Femur (tissue), 1 donor: Measurements from ENCODE around the gene PTCHD4.
"Not testable (repeated sequence)": the region's sequence is repeated elsewhere in the genome, so short reads cannot be mapped to it uniquely, and the experiment has no call there.

Experiments used
- DNase-seq: peaks from one replicate; pipeline ENCODE4 v3.0.0-alpha.2; 2017

Gene PTCHD4

GRCh38 chr6:48111143-48111506 lies at the start of gene PTCHD4:
TSS of gene PTCHD4 (minus strand) at chr6:48111197. CDS start at chr6:48068957, 42,240 bp downstream.
- DNase-seq: no peak

GRCh38 chr6:48151142-48151541 lies 40.1 kb upstream of the PTCHD4 start:
- no peak for DNase-seq

DNA sequence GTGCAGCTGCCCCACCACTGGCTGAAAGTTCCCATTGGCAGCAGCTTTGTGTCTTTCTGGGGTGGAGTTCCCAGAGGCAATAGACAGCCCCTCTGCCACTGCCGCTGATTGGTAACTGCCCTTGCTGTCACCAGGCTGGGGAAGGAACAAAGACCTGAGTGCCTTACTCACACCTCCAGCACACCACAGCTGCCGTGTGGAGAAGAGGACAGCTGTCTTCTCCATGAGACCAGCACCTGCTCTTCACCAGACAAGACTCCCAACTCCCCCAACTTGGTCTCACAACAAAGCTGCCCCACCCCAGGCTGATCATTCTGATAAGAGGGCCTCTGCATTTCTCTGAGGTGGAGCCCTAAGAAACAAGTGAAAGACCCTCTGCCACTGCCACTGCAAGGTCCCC lies 39.7 kb upstream of the PTCHD4 start:
- no peak for DNase-seq

GRCh38 chr6:48147051-48147450 lies 36.1 kb upstream of the PTCHD4 start:
- DNase-seq: no peak

DNA sequence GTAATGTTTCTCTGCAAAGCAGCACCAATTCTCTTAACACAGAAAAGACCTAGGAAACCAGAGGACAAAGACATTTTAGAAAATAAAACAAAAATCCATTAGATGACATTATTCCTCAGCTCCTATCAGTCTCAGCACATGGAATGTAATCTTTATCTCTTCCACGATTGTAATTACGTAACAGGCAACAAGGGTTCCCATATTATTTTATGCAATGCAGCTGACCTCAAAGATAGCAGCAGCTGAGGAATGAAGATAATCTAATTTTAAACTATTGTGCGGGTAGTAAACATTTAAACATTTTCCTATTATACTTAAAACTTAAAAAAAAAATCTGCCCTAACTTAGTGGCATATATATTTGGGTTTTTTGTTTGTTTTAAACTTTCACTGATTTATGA lies 33.0 kb upstream of the PTCHD4 start:
- no peak for DNase-seq

GRCh38 chr6:48141975-48142374 lies 31.0 kb upstream of the PTCHD4 start:
- no peak for DNase-seq

GRCh38 chr6:48139818-48140614 lies 29.0 kb upstream of the PTCHD4 start:
- DNase-seq: no peak

DNA sequence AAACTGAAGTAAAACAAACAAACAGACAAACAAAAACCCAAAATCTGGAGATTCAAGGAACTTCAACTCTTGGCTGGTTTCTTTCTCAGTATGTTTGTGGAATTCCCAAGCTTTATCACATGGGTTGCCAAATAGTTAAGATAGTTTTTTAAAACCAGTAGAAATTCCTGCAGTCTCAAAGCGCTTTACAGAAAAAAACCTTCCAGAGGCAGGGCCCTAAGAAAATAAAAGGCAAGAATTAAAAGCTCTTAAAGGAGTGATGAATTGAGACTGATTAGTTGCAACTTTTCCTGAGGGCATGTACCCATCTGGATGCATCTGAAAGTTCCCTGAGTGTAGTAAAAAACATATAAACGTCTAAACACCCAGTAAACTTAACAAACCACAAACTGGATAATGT lies 25.9 kb upstream of the PTCHD4 start:
- no peak for DNase-seq

DNA sequence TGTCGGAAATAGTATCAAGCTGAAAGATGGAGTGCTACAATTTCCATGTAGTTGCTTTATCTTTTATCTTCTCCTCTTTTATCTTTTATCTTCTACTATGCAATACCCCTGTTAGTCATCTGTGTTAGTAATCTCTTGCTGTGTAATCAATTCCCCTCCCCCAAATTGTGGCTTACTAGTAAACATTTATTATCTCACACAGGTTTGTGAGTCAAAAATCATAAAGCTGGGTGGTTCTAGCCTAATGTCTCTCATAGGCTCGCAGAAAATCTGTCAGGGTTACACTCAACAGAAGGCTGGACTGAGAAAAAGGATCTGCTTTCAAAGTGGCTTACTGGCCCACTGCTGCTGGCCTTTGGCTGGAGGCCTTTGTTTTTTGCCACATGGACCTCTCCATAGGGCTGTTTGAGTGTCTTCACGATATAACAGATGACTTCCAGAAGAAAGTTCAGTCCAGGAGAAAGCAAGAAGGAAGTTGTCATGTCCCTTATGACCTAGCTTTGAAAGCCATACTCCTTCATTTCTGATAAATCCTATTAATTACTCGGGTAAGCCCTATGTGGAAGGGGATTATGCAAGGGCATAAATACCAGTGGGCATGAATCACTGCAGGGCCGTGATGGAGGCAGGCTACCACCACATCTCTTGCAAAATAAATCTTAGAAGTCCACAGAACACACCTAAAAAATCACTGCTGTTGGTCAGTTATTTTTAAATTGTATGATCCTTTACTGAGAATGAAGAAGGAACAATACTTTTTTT lies 24.5 kb upstream of the PTCHD4 start:
- no peak for DNase-seq

DNA sequence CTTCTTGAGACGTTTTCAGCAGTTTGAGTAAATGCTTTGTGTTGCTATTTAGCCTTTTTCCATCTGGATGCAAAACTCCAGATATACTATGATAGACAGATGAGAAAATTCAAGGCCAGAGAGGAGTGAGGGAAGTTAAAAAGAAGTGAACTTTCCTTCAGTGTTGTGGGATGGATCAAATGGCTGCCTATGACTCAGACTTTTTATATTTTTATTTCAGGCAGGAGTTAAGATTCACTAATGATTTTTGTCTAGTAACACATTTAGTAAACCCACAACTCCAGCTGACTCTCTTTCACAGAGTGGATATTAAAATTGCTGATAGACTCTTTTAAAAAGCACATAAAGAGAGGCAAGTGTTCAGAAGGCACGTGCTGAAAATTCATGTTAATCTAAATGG lies 23.2 kb upstream of the PTCHD4 start:
- no peak for DNase-seq

DNA sequence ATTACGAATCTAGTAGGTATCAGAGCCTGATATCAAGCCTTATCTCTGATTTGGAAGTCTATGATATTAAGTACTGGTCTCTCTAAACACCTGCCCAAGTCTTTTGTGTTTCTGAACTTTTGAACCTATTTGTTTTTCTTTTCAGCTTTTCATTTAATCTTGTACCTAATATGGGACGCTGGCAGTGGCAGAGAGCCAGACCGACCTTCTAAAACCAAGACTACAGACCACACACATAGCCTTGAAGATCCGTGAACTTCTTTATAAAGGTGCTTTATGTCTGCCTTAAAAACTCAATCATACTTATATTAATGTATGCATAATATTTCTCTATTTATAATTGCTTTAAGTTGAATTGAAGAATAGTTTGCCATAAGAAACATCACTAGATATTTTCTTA lies 12.6 kb upstream of the PTCHD4 start:
- no peak for DNase-seq

- not testable (repeated sequence) for DNase-seq
Measured at GRCh38 chr6:48121983-48122749, 11.2 kb upstream of the PTCHD4 start.

DNA sequence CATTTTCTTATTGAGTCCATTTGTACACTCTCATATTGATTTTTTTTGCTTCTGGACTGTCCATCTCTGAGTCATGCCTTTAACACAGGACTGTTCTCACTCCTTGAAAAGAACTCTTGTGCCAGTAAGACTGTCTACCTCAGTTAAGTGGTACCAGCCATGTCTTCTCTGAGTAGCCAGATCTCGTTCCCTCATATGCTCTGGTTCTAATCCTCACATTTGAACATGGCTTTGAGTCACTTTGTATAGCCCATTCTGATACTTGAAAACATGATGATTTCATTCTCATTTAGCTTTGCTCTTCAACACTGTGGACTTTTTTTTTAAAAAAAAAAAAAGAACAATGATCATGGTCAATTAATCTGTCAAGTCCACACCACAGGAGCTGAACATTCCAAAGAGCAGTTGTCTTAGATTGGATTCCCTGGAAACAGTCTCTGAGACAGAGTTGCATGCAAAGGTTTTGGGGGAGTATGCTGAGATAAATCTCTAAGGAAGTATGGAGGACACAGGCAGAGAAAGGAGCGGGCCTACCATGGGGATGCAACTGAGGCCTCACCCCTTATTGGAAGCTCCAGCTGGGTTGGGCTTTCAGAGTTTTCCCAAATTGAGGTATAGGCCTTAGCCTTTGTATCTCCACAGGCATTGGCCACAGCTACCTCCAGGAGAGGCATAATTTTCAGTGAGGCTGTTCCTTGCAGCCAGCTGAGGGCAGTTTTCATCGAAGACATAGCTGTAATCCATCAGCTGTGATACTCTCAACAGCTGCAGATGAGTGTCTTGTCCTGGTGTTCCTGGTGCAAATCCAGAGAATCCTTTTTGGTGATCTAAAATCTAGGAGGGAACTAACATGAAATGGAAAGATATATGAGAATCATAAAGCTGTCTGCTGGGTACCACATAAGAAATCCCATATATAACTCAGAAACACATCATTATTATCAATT lies 6.0 kb upstream of the PTCHD4 start:
- DNase-seq: no peak

- DNase-seq: no peak
Measured at GRCh38 chr6:48113130-48113529, 2.1 kb upstream of the PTCHD4 start.

- DNase-seq: no peak
Measured at GRCh38 chr6:48111575-48111974, 578 bp upstream of the PTCHD4 start.

DNA sequence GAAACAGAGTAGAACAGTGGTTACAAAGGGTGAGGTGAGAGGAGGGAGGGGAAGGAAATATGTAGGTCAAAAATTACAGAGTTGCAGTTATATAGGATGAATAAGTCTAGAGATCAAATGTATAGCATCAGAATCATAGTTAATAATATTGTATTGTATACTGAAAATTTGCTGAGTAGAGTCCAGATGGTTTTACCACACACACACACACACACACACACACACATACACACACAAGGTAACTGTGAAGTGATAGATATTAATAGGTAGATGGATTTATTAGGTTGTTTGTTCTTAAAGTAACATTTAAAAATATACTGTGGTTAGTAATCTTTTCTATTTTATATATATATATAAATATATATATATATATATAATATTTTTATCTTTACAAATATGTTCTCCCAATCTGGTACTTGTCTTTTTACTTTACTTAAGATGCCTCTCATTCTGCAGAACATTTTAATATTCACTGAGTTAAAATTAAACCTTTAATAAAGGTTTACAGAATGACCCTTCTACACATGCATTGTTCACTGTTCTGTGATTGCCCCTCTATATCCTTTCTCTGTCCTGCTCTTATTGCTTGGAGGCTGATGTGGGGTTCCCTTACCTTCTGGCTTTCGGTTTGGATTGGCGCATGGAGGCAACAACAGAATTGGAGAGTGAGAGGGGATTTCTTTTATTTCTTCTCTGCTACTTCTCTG lies 408 bp downstream of the PTCHD4 start:
- DNase-seq: no peak

GRCh38 chr6:48109944-48110343 lies 1.1 kb downstream of the PTCHD4 start:
- no peak for DNase-seq

DNA sequence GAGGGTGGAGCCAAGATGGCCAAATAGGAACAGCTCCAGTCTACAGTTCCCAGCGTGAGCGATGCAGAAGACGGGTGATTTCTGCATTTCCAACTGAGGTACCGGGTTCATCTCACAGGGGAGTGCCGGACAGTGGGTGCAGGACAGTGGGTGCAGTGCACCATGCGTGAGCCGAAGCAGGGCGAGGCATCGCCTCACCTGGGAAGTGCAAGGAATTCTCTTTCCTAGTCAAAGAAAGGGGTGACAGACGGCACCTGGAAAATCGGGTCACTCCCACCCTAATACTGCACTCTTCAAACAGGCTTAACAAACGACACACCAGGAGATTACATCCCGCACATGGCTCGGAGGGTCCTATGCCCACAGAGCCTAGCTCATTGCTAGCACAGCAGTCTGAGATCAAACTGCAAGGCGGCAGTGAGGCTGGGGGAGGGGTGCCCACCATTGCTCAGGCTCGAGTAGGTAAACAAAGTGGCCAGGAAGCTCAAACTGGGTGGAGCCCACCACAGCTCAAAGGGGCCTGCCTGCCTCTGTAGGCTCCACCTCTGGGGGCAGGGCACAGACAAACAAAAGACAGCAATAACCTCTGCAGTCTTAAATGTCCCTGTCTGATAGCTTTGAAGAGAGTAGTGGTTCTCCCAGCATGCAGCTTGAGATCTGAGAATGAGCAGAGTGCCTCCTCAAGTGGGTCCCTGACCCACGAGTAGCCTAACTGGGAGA lies 8.4 kb downstream of the PTCHD4 start:
- DNase-seq: not testable (repeated sequence)

GRCh38 chr6:48101290-48101689 lies 9.7 kb downstream of the PTCHD4 start:
- DNase-seq: no peak

DNA sequence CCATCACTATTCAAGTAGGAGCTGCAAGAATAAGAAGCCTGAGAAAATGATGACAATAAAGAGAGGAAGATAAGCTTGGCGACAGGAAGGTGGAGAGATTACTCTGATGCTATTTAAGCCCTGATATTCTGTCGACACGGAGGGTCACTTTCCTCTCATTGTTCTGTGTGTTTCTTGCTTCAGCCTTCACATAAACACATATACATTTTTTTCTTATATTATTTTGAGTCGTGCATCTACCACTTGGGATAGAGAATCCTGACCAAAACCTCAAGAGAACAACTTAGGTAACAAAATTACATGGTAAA lies 10.5 kb downstream of the PTCHD4 start:
- no peak for DNase-seq
